Body of pancreas (tissue), 4 donors: ENCODE data around the gene NR2C2AP.

Source experiments
- CTCF ChIP-seq, 7 experiments: fragments of 450-650 bp in 4 of 7; fragments of 200-600 bp in 3 of 7; sonication (generic) in 3 of 7; IDR thresholded peaks; one replicate each; pipeline ENCODE4 v1.5.1; 2016 to 2019; ENCODE audit warnings: antibody characterized with exemption in 7 of 7
- POLR2A ChIP-seq, 3 donors: fragments of 450-650 bp; IDR thresholded peaks; one replicate each; pipeline ENCODE4 v1.6.1; 2016; ENCODE audit warnings: antibody characterized with exemption in 3 of 3, mild to moderate bottlenecking in 2 of 3

- TF ChIP-seq CTCF (IDR thresholded peaks at IDR 0.05) (no peak), POLR2A (IDR thresholded peaks at IDR 0.05) (no peak)
Observed at GRCh38 chr19:19155495-19156219, 47.6 kb downstream of the NR2C2AP start.
